Suprapubic skin (tissue), 2 donors: Measurements from ENCODE around the gene PDE7B.

Experiments
- EP300 ChIP-seq: sonication (generic); formaldehyde crosslinking; IDR thresholded peaks from one replicate; pipeline ENCODE4 v1.6.1; 2017; ENCODE audit warnings: antibody characterized with exemption
- POLR2A ChIP-seq, 2 donors: fragments of 450-650 bp; IDR thresholded peaks; one replicate each; pipeline ENCODE4 v1.6.1; 2017; ENCODE audit warnings: antibody characterized with exemption in 2 of 2, mild to moderate bottlenecking in 2 of 2, moderate library complexity in 2 of 2

DNA sequence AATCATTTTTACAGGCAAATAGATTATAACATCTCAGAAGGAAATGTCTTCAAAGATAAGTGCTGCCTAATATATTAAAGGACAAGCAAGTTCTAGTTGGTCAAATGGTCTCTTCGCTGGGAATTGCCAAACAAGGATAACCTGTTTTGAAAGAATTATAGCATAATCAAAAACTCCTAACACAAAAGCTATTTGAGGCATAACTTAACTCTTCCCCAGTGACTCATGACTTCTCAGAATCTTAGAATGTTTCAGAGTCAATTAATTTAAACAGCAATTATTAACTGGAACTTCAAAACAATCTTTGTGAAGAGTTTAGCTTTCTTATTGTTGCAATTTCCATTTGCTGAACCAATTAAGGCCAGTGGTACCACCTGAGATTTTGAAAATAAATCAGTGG, 272.0 kb downstream of the PDE7B start:
- TF ChIP-seq POLR2A (IDR thresholded peaks at IDR 0.05) (no peak), EP300 (no peak)
